Caco-2 (cell line): ENCODE data around the gene SEMA3A. TPM values are rescaled to one million over a fixed set of nuclear protein-coding genes. Genes with fewer than 3 reads are reported as not detected.

ENCODE experiments used
- BruUV-seq: library from RNA; stranded (reverse); fragments of 400-500 nt; replicated peaks from 2 replicates; lab custom pipeline; 2021; lab: Mats Ljungman, UMichigan
- CTCF ChIA-PET: fragments of 300-600 bp; sonication (Branson Sonifier 250); formaldehyde crosslinking; loops from one replicate; lab custom pipeline; 2022; ENCODE audit warnings: antibody characterized with exemption; lab: Charles Lee
- POLR2A ChIA-PET: fragments of 300-600 bp; sonication (Branson Sonifier 250); formaldehyde crosslinking; loops from one replicate; lab custom pipeline; 2022; ENCODE audit warnings: antibody characterized with exemption; lab: Charles Lee
- DNase-seq, 2 experiments: peaks; one replicate each; pipeline versions ENCODE4 v3.0.0 to v3.0.0-alpha.2; 2020 to 2022
- H3K27me3 ChIP-seq: replicated peaks from 2 replicates; pipeline ENCODE4 v1.6.0; 2011; ENCODE audit warnings: low read length; ENCODE audit not compliant: control insufficient read depth, insufficient read depth
- H3K36me3 ChIP-seq: 2 replicates; pipeline ENCODE4 v1.5.1; 2011; ENCODE audit warnings: low read length; ENCODE audit not compliant: control insufficient read depth, insufficient read depth
- H3K4me1 ChIP-seq: fragments of 250-450 bp; sonication (Bioruptor Pico); 2 replicates; pipeline ENCODE4 v1.5.1; 2020; ENCODE audit warnings: mild to moderate bottlenecking
- H3K4me3 ChIP-seq: 2 replicates; pipeline ENCODE4 v1.5.1; 2011; ENCODE audit warnings: low read depth, mild to moderate bottlenecking, control low read depth, low read length
- H3K9me3 ChIP-seq: fragments of 250-450 bp; sonication (Bioruptor Pico); 2 replicates; pipeline ENCODE4 v1.5.1; 2020; ENCODE audit warnings: mild to moderate bottlenecking, moderate library complexity
- H3K27ac Mint-ChIP-seq: one replicate; pipeline ENCODE4 v1.8.0; 2022; ENCODE audit warnings: mixed read lengths; ENCODE audit not compliant: unreplicated experiment
- H3K27me3 Mint-ChIP-seq: one replicate; pipeline ENCODE4 v1.8.0; 2022; ENCODE audit warnings: mixed read lengths; ENCODE audit not compliant: insufficient read depth, unreplicated experiment
- H3K36me3 Mint-ChIP-seq: one replicate; pipeline ENCODE4 v1.8.0; 2022; ENCODE audit warnings: mild to moderate bottlenecking, mixed read lengths; ENCODE audit not compliant: insufficient read depth, unreplicated experiment
- H3K4me1 Mint-ChIP-seq: one replicate; pipeline ENCODE4 v1.8.0; 2022; ENCODE audit warnings: low read depth, mixed read lengths; ENCODE audit not compliant: unreplicated experiment
- H3K4me3 Mint-ChIP-seq: one replicate; pipeline ENCODE4 v1.8.0; 2022; ENCODE audit warnings: mild to moderate bottlenecking, moderate library complexity, mixed read lengths; ENCODE audit not compliant: unreplicated experiment
- H3K9me3 Mint-ChIP-seq: one replicate; pipeline ENCODE4 v1.8.0; 2022; ENCODE audit warnings: mixed read lengths; ENCODE audit not compliant: unreplicated experiment
- intact Hi-C: fragments of 100-400 bp; cut with micrococcal nuclease; formaldehyde crosslinking; loops from one replicate; pipeline ENCODE4 v1.10.0; 2022; ENCODE audit not compliant: unreplicated experiment
- total RNA-seq: library from RNA; stranded (reverse); gene quantifications from 2 replicates; pipeline ENCODE4 v1.2.3, GENCODE V29; 2022
- TF ChIP-seq, protein P1 (sequence below), 2 experiments: fragments of 200-600 bp in 1 of 2; IDR thresholded peaks; 1 replicate in 1 of 2; 2 replicates in 1 of 2; pipeline versions ENCODE4 v1.5.1 to v1.8.0; 2011 to 2022; ENCODE audit warnings: antibody characterized with exemption in 1 of 2, control low read depth in 1 of 2, inconsistent platforms in 1 of 2, low read depth in 1 of 2, low read length in 1 of 2, mild to moderate bottlenecking in 1 of 2, moderate library complexity in 1 of 2; ENCODE audit not compliant: insufficient read depth in 1 of 2, severe bottlenecking in 1 of 2, unreplicated experiment in 1 of 2

Gene SEMA3A
- total RNA-seq, 1 experiment from 2014 or later: 55.1 TPM

DNA sequence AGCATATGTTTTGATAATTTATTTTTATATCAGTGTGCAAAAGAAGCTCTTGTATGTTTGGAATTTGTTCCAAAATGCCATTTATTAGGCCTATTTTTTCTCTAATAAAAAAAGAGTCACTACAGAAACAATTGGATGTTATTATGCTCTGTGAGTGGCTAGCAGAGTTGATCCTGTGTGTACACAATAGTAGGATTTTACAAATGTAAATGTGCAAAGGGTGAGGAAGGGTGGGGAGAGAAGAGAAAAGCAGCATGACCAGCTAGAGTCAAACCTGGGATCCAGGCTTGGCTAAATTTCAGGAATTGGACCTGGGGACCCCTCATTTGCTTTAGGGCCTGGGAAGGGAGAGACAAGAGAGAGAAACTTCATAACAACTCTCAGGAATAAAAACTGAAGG, 32.5 kb downstream of the SEMA3A start:
- Histone ChIP-seq H3K36me3 (no peaks in the 10 kb centered on the region), H3K4me1 (peaks cover 10% of the 10 kb centered on the region), H3K4me3 (no peak overlapping the region), H3K9me3 (no peaks in the 10 kb centered on the region), H3K27me3 (no peaks in the 10 kb centered on the region)
- peaks cover 6% of the 10 kb centered on the region for H3K36me3 Mint-ChIP-seq
- no TSS peak for BruUV-seq
- H3K27me3 Mint-ChIP-seq: no peaks in the 10 kb centered on the region
- H3K4me1 Mint-ChIP-seq: peaks cover 14% of the 10 kb centered on the region
- TF ChIP-seq, protein P1, sequence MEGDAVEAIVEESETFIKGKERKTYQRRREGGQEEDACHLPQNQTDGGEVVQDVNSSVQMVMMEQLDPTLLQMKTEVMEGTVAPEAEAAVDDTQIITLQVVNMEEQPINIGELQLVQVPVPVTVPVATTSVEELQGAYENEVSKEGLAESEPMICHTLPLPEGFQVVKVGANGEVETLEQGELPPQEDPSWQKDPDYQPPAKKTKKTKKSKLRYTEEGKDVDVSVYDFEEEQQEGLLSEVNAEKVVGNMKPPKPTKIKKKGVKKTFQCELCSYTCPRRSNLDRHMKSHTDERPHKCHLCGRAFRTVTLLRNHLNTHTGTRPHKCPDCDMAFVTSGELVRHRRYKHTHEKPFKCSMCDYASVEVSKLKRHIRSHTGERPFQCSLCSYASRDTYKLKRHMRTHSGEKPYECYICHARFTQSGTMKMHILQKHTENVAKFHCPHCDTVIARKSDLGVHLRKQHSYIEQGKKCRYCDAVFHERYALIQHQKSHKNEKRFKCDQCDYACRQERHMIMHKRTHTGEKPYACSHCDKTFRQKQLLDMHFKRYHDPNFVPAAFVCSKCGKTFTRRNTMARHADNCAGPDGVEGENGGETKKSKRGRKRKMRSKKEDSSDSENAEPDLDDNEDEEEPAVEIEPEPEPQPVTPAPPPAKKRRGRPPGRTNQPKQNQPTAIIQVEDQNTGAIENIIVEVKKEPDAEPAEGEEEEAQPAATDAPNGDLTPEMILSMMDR (IDR thresholded peaks at IDR 0.05; ENCODE audit: insufficient read depth in 1 of 2, low read depth in 1 of 2, low read length in 1 of 2, severe bottlenecking in 1 of 2, unreplicated experiment in 1 of 2): no peak
- H3K9me3 Mint-ChIP-seq: no peaks in the 10 kb centered on the region
- no peak overlapping the region for H3K4me3 Mint-ChIP-seq
- no peak for DNase-seq
- H3K27ac Mint-ChIP-seq: no peak overlapping the region
- ChIA-PET CTCF (no interaction called here), POLR2A (no interaction called here)
- intact Hi-C loops: no loop called here

DNA sequence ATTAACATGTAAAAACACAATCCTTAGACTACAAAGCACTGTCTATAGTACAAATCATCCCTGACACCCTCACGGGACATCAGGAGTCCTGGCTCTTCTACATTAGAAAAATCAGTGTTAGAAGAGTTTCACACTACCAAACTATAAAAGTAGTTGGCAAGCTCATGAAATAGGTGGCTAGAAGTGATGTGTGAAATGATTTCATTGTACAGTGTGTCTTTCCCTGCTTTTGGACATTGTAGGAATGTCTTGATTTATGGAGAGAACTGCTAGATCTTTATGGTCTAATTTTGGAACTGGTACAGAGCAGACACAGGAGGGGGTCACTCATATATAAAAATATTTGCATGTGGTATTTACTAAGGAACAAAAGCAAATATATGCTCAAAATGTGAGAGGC, 33.2 kb downstream of the SEMA3A start:
- no peaks in the 10 kb centered on the region for H3K36me3 Mint-ChIP-seq
- Histone ChIP-seq H3K9me3 (no peaks in the 10 kb centered on the region), H3K27me3 (no peaks in the 10 kb centered on the region), H3K4me1 (peaks cover 17% of the 10 kb centered on the region), H3K36me3 (no peaks in the 10 kb centered on the region), H3K4me3 (no peak overlapping the region)
- no peaks in the 10 kb centered on the region for H3K9me3 Mint-ChIP-seq
- no peak overlapping the region for H3K27ac Mint-ChIP-seq
- no peaks in the 10 kb centered on the region for H3K27me3 Mint-ChIP-seq
- BruUV-seq: no TSS peak
- TF ChIP-seq, protein P1 (IDR thresholded peaks at IDR 0.05; ENCODE audit: insufficient read depth in 1 of 2, low read depth in 1 of 2, low read length in 1 of 2, severe bottlenecking in 1 of 2, unreplicated experiment in 1 of 2): no peak
- ChIA-PET POLR2A (no interaction called here), CTCF (no interaction called here)
- no peak overlapping the region for H3K4me3 Mint-ChIP-seq
- intact Hi-C loops: no loop called here
- H3K4me1 Mint-ChIP-seq: peaks cover 17% of the 10 kb centered on the region
- DNase-seq: no peak

DNA sequence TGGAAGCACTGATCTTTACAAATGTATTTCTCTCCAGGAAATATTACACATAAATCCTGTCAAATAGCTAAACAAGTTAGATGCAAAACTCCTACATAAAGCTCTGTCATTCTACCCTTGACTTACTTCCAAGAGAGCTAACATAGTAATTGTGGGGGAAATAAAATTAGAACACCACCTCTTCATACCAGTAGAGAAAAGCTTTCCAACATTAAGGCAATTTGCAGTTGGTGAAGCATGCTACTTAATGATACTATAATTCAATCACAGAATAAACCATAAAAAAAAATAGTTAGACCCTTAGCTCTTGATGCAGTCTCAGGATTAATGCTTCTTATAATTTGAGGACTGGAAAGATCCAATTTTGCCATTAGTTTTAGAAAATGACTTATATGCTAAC, 35.2 kb downstream of the SEMA3A start:
- no peak overlapping the region for H3K4me3 ChIP-seq
- no TSS peak for BruUV-seq
- Mint-ChIP-seq H3K27me3 (no peaks in the 10 kb centered on the region), H3K4me1 (peaks cover 23% of the 10 kb centered on the region), H3K9me3 (no peaks in the 10 kb centered on the region), H3K27ac (no peak overlapping the region), H3K36me3 (no peaks in the 10 kb centered on the region), H3K4me3 (no peak overlapping the region)
- DNase-seq: no peak
- POLR2A ChIA-PET: no interaction called here
- no peaks in the 10 kb centered on the region for H3K9me3 ChIP-seq
- H3K4me1 ChIP-seq: peaks cover 22% of the 10 kb centered on the region
- intact Hi-C loops: no loop called here
- H3K36me3 ChIP-seq: no peaks in the 10 kb centered on the region
- CTCF ChIA-PET: no interaction called here
- TF ChIP-seq, protein P1 (IDR thresholded peaks at IDR 0.05; ENCODE audit: insufficient read depth in 1 of 2, low read depth in 1 of 2, low read length in 1 of 2, severe bottlenecking in 1 of 2, unreplicated experiment in 1 of 2): no peak
- no peaks in the 10 kb centered on the region for H3K27me3 ChIP-seq
